Effector memory CD8-positive, alpha-beta T cell (primary cell): ENCODE data around the gene DHX8.
A peak's percentile ranks its signal among the peaks of the same experiment; 100 is the strongest.

Experiments used
- ATAC-seq: fragments of 150-1000 bp; cut with Tn5 transposase; replicated peaks from 2 replicates; pipeline ENCODE4 v1.10.0; 2021; ENCODE audit warnings: mild to moderate bottlenecking, moderate library complexity
- DNase-seq, 3 experiments: peaks; one replicate each; pipeline ENCODE4 v3.0.0; 2021
- H3K27ac Mint-ChIP-seq, 2 donors: one replicate each; pipeline ENCODE4 v1.8.0; 2022; ENCODE audit warnings: mild to moderate bottlenecking in 2 of 2, mixed read lengths in 2 of 2, moderate library complexity in 2 of 2
- H3K27me3 Mint-ChIP-seq, 2 donors: one replicate each; pipeline ENCODE4 v1.8.0; 2022; ENCODE audit warnings: mixed read lengths in 2 of 2
- H3K36me3 Mint-ChIP-seq: one replicate; pipeline ENCODE4 v1.8.0; 2022; ENCODE audit warnings: mild to moderate bottlenecking, moderate library complexity, mixed read lengths; ENCODE audit not compliant: insufficient read depth
- H3K4me1 Mint-ChIP-seq, 2 donors: one replicate each; pipeline ENCODE4 v1.8.0; 2022; ENCODE audit warnings: low read depth in 2 of 2, mixed read lengths in 2 of 2
- H3K4me3 Mint-ChIP-seq, 2 donors: one replicate each; pipeline ENCODE4 v1.8.0; 2022; ENCODE audit warnings: mild to moderate bottlenecking in 2 of 2, mixed read lengths in 2 of 2, moderate library complexity in 2 of 2
- H3K9me3 Mint-ChIP-seq, 2 donors: one replicate each; pipeline ENCODE4 v1.8.0; 2022; ENCODE audit warnings: mixed read lengths in 2 of 2

Gene DHX8

DNA sequence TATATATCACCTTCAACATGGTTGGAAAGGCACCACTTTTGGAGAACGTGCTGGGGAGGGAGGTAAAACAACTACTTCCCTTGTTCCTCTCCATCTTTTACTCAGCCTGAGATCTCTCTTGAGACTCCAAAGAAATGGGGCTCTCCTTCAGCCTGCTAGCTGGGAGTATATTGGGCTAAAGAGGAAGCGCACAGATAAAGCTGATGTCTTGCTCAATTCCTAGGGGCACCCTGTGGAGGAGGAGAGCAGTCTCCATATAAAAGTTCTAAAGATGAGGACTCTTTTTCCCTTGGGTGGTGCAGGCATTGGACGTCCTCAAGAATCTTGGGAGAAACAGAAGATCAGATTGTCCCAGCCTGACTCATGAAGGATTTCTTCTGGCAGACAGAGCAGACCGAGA lies 67.0 kb downstream of the DHX8 start:
- peaks cover 12 to 14% of the 10 kb centered on the region in 2 donors for H3K4me1 Mint-ChIP-seq
- ATAC-seq = no peak
- H3K27me3 Mint-ChIP-seq = peaks cover 60 to 90% of the 10 kb centered on the region in 2 donors
- H3K27ac Mint-ChIP-seq = no peak overlapping the region
- no peaks in the 10 kb centered on the region for H3K9me3 Mint-ChIP-seq
- peaks cover 13% of the 10 kb centered on the region for H3K36me3 Mint-ChIP-seq
- no peak for DNase-seq
- H3K4me3 Mint-ChIP-seq = no peak overlapping the region

DNA sequence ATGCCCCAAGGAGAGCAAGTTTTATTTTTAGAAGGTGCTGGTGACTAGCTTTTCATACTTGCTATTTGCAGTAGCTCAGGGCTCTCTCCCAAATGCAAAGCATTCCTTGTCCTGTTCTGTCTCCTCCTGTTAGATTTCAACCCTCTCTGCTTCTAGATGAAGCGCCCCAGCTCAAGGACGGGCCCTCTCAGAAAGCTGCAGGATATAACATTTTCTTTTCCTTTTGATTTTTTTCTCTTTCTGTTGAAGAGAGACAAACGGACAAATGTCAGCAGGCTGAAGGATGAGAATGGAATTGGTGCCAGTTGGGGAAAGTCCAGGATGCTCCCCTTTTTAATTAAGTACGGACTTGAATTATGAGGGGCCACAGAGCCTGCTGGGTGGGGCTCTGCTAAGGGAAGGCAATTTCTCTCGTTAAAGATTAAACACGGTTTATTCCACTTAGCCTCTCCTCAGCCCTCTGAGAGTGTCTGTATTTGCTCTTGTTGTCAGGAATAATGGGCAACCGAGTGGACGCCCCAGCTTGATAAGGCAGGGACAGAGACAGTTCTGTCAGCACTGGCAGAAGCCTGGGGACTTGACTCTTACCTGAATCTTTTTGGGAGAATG lies 68.6 kb downstream of the DHX8 start:
- peaks cover 54 to 91% of the 10 kb centered on the region in 2 donors for H3K27me3 Mint-ChIP-seq
- peaks cover 4% of the 10 kb centered on the region for H3K36me3 Mint-ChIP-seq
- ATAC-seq (no peak), DNase-seq (no peak)
- H3K9me3 Mint-ChIP-seq = no peaks in the 10 kb centered on the region
- H3K4me3 Mint-ChIP-seq = no peak overlapping the region
- H3K4me1 Mint-ChIP-seq = peaks cover under 1 to 6% of the 10 kb centered on the region in 2 donors
- no peak overlapping the region for H3K27ac Mint-ChIP-seq

DNA sequence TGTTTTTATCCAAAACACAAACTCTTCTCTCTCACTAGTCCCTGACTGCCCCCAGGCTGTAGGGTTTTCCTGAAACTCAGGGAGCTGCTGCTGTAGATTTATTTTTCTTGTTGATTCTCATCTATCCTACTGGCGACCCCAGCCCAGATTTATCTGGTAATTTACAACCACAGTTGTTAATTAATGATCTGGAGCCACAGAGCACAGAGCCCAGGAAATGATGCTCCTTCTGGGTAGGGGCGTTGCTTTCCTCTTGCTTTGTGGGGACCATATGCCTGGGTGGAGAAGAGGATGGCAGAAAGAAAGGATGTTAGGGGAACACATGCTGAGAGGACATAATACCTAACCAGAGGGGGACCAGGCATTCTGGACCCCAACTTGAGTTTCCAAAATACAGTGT lies 69.8 kb downstream of the DHX8 start:
- Mint-ChIP-seq H3K4me3 (no peak overlapping the region), H3K27ac (no peak overlapping the region), H3K4me1 (peaks cover 0 to 3% of the 10 kb centered on the region in 2 donors), H3K36me3 (peaks cover 4% of the 10 kb centered on the region), H3K27me3 (peaks cover 47 to 82% of the 10 kb centered on the region in 2 donors), H3K9me3 (no peaks in the 10 kb centered on the region)
- DNase-seq (no peak), ATAC-seq (no peak)

DNA sequence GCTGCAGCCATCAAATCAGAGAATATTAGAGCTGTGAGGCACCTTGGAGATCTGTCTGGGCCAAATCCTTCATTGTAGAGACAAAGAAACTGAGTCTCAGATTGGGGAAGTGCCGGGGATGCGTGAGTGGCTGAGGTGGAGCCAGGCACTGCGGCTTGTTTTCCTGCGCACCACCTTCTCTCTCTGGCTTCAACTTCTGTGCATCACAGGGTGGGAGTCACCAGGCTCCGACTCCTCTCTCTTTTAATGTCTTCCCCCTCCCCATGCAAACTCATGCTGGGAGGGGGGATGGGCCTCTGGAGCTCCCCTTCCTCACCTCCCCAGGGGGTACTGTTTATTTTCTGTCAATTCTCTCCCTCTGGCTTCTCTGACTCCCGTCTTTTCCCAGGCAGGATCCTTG lies 71.1 kb downstream of the DHX8 start:
- ATAC-seq (no peak), DNase-seq (no peak)
- Mint-ChIP-seq H3K4me3 (no peak overlapping the region), H3K4me1 (peaks cover 0 to 4% of the 10 kb centered on the region in 2 donors), H3K27me3 (peaks cover 36 to 82% of the 10 kb centered on the region in 2 donors), H3K36me3 (peaks cover 4% of the 10 kb centered on the region), H3K9me3 (no peaks in the 10 kb centered on the region), H3K27ac (no peak overlapping the region)

DNA sequence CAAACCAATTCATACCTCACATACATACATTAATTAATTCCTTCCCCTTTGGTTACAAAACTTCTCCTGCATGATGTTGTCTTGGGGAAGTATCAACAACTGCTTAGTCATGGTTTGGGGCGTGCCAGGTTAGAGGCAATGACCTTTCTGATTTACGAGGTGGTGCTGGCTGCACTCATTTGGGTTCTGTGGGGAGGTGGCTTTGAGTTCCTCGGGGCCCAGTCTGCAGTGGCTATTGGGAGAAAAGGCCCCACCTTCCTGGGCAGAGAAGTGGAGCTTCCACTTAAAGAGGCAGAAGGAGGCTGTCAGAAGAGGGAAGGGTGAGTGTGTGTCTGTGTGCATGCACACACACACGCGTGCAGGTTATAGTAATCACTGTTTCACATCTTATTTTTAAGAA lies 72.5 kb downstream of the DHX8 start:
- ATAC-seq (peak; percentile 22), DNase-seq (no peak)
- Mint-ChIP-seq H3K27ac (no peak overlapping the region), H3K9me3 (no peaks in the 10 kb centered on the region), H3K4me1 (peaks cover 0 to 4% of the 10 kb centered on the region in 2 donors), H3K4me3 (no peak overlapping the region), H3K36me3 (peaks cover 4% of the 10 kb centered on the region), H3K27me3 (peaks cover 28 to 75% of the 10 kb centered on the region in 2 donors)

DNA sequence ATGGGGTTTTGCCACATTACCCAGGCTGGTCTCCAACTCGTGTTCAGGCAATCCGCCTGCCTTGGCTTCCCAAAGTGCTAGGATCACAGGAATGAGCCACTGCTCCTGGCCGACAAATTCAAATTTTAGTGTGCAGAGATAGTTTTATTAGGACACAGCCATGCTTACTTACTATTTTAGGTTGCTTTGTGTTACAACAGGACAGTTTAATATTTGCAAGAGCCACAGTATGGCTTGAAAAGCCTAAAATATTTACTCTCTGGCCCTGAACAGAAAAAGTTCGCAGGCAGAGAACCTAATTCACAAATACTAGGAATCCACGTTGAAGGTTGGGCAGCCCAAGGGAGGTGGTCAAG lies 75.0 kb downstream of the DHX8 start:
- no peak for DNase-seq
- Mint-ChIP-seq H3K36me3 (peaks cover 4% of the 10 kb centered on the region), H3K4me1 (peaks cover 0 to 4% of the 10 kb centered on the region in 2 donors), H3K27ac (no peak overlapping the region), H3K4me3 (no peak overlapping the region), H3K9me3 (no peaks in the 10 kb centered on the region), H3K27me3 (peaks cover 35 to 81% of the 10 kb centered on the region in 2 donors)
- ATAC-seq = no peak

DNA sequence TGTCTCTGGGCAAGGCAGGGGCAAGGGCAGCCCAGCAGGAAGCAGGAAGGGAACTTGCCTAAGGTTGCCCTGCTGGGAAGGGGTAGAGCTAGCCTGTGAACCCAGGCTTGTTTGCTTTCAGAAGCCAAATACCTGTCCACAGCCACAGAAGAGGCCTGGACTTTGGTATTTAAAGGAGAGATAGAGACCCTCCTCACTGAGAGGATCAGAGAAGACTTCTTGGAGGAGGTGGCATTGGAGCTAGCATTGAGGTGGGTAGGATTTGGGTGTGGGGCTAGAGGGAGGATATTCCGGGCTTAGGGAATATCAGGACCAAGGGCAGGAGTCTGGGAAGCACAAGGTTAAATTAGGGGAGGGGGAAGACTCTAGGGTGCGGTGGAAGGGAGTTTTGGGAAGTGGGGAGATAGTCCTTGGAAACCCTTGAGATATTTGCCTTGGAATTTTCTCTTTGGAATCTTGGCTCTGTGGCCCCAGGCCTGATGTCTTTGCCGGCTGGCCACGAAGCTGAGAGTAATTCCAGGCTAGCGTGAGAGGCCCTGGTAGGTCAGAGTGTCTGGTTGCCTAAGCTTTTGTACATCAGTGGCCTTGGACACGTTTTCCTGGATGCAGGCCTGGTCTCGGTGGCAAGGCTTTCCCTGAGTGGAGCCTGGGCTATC lies 75.5 kb downstream of the DHX8 start:
- H3K4me3 Mint-ChIP-seq = no peak overlapping the region
- peaks cover 34 to 81% of the 10 kb centered on the region in 2 donors for H3K27me3 Mint-ChIP-seq
- no peak for DNase-seq
- peaks cover 0 to 4% of the 10 kb centered on the region in 2 donors for H3K4me1 Mint-ChIP-seq
- no peak for ATAC-seq
- H3K36me3 Mint-ChIP-seq = peaks cover 4% of the 10 kb centered on the region
- H3K9me3 Mint-ChIP-seq = no peaks in the 10 kb centered on the region
- no peak overlapping the region for H3K27ac Mint-ChIP-seq

DNA sequence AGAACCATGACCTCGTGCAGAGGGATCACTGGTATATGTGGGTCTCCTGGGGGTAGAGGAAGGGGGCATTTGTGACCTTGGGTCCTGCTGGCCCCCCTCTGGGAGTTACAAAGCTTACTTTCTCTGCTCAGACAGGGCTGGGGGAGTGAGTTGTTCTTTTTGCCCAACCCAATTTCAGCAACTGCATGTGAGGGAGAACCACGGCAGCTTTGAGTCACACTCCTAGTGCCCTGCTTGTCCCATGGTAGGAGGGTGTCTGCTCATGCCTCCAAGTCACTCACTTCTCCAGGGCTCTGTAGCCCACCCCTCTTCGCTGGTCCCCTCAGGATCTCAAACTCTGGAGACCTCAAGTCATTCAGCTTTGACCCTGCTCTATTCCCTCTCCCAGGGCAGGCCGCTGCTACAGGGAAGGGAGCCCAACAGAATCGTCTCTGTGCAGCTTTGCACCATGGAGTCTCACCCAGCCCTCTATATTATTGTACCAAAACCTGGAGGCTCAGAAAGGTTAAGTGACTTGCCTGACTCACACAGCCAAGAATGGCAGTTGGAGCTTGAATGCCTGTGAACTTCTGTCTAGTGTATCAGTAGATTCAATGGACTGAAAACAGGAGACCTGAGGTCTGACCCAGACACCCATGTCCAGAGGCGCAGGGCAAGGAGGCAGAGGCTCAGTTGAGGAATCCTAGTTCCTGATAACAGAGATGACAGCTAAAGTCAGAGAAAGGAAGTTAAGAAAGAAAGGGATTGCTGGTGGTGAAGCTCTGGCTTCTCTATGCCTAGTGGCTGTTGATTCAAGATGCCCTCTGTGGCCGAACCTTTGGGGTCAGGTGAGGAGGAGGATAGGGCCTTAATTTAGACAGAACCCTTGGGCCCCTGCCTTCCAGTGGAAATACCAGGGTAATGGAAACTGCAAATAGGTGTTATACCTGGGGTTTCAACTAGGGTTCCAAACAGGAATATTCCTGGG lies 77.0 kb downstream of the DHX8 start:
- Mint-ChIP-seq H3K36me3 (no peaks in the 10 kb centered on the region), H3K9me3 (no peaks in the 10 kb centered on the region), H3K4me1 (peaks cover 0 to 4% of the 10 kb centered on the region in 2 donors), H3K4me3 (no peak overlapping the region), H3K27ac (no peak overlapping the region), H3K27me3 (peaks cover 37 to 75% of the 10 kb centered on the region in 2 donors)
- ATAC-seq (no peak), DNase-seq (no peak)

DNA sequence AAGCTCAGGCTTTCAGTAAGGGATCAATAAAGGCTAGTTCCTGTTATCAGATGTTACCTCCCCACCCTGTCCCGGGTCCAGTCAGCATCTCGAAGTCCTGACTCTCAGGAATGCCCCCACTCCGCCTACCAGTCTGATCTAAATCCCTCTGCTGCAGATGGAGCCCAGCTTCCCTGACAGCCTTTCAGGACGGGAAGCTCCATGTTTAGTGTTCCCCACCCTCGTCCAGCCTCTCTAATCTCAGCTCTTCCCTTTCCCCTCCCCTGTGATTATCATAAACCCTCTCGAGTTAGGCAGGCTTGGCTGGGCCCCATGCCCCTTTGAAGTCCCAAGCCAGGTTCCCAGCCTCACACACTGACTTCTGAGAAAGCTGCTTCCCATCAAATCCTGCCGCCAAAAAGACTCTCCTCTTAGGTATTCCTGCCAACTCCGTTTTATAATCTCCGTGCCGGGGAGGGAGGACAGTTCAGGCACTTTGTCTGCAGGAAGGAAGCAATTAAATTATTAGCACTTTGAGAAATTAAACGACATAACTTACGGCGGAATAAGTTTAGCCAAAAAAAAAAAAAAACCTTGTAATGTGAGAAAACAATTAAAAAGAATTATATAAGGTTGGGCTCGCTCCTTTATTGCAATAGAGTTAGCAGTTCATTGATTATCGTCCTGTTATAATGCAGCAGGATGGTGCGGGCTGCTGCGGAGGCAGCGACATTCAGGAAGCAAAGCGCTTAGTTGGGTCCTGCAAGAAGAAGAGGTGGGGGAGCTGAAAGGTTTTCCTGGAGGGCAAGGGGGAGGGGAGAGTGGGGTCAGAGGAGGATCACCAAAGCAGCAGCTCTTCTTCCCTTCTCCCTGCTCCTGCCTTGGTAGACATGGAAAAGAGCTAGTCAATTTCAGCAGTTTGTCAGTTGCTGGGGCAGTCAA lies 79.2 kb downstream of the DHX8 start:
- no peak for DNase-seq
- peaks cover 31 to 60% of the 10 kb centered on the region in 2 donors for H3K27me3 Mint-ChIP-seq
- H3K27ac Mint-ChIP-seq = no peak overlapping the region
- no peaks in the 10 kb centered on the region for H3K9me3 Mint-ChIP-seq
- H3K4me3 Mint-ChIP-seq = no peak overlapping the region
- ATAC-seq = no peak
- H3K4me1 Mint-ChIP-seq = peaks cover 0 to 1% of the 10 kb centered on the region in 2 donors
- no peaks in the 10 kb centered on the region for H3K36me3 Mint-ChIP-seq

DNA sequence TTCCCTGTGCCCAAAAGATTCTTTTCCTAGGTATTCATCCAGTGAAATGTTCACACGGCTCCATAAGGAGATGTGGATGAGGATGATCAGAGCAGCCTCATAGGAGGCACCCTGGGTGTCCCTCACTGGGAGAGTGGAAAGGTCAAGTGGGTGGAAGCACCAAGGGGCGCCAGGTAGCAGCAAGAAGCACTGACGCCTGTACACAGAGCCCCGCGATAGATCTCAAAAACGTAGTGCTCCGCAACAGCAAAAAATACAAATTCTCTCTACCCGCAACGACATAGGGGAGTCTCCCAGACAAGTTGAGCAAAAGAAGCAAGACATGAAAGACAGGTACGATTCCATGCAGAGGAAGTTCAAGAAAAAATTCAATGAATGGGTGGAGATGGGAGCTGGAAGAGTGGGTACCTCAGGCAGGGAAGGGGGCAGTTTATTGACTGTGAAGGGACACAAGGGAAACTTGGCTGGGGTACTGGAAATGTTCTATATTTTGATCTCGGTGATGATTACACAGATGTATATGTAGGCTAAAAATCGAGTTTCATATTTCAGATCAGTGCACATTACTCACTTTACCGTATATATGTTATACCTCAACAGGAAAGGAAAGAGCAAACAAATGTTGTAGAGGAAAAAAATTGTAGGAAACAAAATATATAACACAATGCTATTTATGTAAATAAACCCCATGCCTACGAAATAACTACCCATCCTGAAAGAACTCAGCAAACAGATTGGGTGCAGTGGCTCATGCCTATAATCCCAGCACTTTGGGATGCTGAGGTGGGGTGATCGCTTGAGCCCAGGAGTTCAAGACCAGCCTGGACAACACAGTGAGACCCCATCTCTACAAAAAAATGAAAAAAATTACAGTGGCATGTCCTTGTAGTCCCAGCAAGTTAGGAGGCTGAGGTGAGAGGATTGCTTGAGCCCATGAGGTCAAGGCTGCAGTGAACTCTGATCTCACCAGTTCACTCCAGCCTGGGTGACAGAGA lies 80.1 kb downstream of the DHX8 start:
- H3K27me3 Mint-ChIP-seq = peaks cover 31 to 55% of the 10 kb centered on the region in 2 donors
- no peak overlapping the region for H3K4me3 Mint-ChIP-seq
- DNase-seq (no peak), ATAC-seq (no peak)
- no peaks in the 10 kb centered on the region for H3K36me3 Mint-ChIP-seq
- H3K9me3 Mint-ChIP-seq = no peaks in the 10 kb centered on the region
- H3K27ac Mint-ChIP-seq = no peak overlapping the region
- H3K4me1 Mint-ChIP-seq = peaks cover 0 to 1% of the 10 kb centered on the region in 2 donors

DNA sequence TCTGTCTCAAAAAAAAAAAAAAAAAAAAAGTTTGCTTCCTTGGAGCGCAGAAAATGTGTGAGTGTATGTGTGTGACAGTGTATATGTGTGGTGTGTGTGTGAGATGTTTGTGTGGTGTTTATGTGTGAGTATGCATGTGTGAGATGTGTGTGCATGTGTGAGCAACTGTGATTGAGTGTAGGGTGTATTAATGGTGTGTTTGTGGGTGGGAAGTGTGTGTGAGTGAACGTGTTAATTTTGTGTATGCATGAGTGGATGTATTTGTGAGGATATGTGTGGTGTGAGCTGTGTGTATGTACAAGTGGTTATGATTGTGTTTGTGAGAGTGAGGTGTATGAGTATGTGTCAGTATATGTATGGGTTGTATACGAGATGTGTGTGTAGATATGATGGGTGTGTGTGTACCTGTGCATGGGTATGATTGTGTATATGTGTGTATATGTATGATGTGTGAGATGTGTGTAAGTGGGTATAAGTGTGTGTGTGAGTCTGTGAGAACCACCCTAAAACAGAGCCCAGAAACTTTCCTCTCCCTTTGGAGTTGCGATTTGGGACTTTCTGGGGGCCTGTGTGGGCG lies 84.8 kb downstream of the DHX8 start:
- ATAC-seq = no peak

DNA sequence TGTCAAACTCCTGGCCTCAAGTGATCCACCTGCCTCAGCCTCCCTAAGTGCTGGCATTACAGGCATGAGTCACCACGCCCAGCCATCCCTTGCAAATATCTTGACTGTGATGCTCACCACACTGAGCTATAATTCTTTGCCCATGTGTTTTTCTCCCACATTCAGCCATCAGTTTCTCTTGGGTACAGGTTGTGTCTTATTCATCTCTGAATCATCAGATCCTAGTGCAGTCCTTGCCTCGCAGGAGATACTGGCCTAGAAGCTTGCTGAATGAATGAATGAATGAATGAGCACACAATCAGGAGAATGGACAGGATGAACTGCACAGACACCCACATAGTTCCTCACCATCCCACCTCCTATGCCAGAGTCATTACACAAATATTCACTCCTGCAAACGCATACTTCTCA lies 86.7 kb downstream of the DHX8 start:
- Mint-ChIP-seq H3K4me3 (no peak overlapping the region), H3K27ac (no peak overlapping the region), H3K9me3 (no peaks in the 10 kb centered on the region), H3K36me3 (no peaks in the 10 kb centered on the region), H3K27me3 (peaks cover 0 to 12% of the 10 kb centered on the region in 2 donors), H3K4me1 (no peaks in the 10 kb centered on the region)
- DNase-seq = no peak
- ATAC-seq = no peak

More for the DNA sequence above, 84.8 kb downstream of the DHX8 start:
- Mint-ChIP-seq H3K27me3 (peaks cover 12 to 15% of the 10 kb centered on the region in 2 donors), H3K36me3 (no peaks in the 10 kb centered on the region), H3K4me3 (no peak overlapping the region), H3K4me1 (no peaks in the 10 kb centered on the region), H3K27ac (no peak overlapping the region), H3K9me3 (no peaks in the 10 kb centered on the region)
- DNase-seq = no peak
